ENCODE measurements around the gene CYB5A. TPM values are rescaled to one million over a fixed set of nuclear protein-coding genes. Genes with fewer than 3 reads are reported as not detected.

Gene CYB5A
- total and polyA plus RNA-seq, 9 of the 15 experiments (the other 6 are each of a cell fraction or from before 2014, with no cell fraction given): 11.9 to 22.6 (median 14.1) TPM

- CTCF ChIA-PET (ENCODE audit: low intra/inter-chr PET ratio): no interaction called here
- BruUV-seq (replicated peaks): no TSS peak
- no peak overlapping the region for H2AFZ ChIP-seq (ENCODE audit: low read depth, low read length)
- no peaks in the 10 kb centered on the region for H3K27me3 ChIP-seq (ENCODE audit: control insufficient read depth in 2 of 2, insufficient read depth in 2 of 2, low read length in 2 of 2)
- peaks cover 2 to 11% of the 10 kb centered on the region in 2 experiments; a peak in 3 of 5 replicates for H3K4me1 ChIP-seq (replicated peaks in 1 of 2; ENCODE audit: control insufficient read depth in 2 of 2, insufficient read depth in 2 of 2, low read length in 2 of 2)
- H3K36me3 ChIP-seq (ENCODE audit: control insufficient read depth, insufficient read depth, low read length): no peaks in the 10 kb centered on the region
- DNase-seq (ENCODE audit: extremely low read depth in 1 of 4, low spot score in 3 of 4): no peak
- H3K4me2 ChIP-seq (ENCODE audit: insufficient read depth, low read length): 0 out of 2 replicates have a peak overlapping the region, but pooled peaks have one; percentile 49
- TF ChIP-seq ZBTB33 (CRISPR knock-in tag; IDR thresholded peaks at IDR 0.05): peak; percentile 45; the same call in 1 of the 2 replicates
- TF ChIP-seq ZNF592 (IDR thresholded peaks at IDR 0.05): no peak
- peak overlapping the region; percentile 47 for H3K4me3 ChIP-seq
- no peak overlapping the region for H3K27ac ChIP-seq (ENCODE audit: extremely low read depth, low read depth, low read length)
- POLR2A ChIA-PET: no interaction called here
- ATAC-seq: no peak
- H4K20me1 ChIP-seq (replicated peaks; ENCODE audit: control insufficient read depth, insufficient read depth, low read length): no peaks in the 10 kb centered on the region
- no peak for FAIRE-seq
- 0 out of 4 replicates have a peak overlapping the region, but pooled peaks of 1 of the 2 experiments have one; percentile 68 for H3K9ac ChIP-seq (ENCODE audit: insufficient read depth in 1 of 2, low read depth in 2 of 2, low read length in 2 of 2)
- in situ Hi-C loops (cut with MboI) (no loop called here), intact Hi-C loops (cut with micrococcal nuclease) (no loop called here)
- no peaks in the 10 kb centered on the region for H3K9me3 ChIP-seq (replicated peaks; ENCODE audit: control insufficient read depth, insufficient read depth, low read depth, low read length)
- 64% methylated on average over 18 of the region's 57 CpGs for WGBS (ENCODE audit: insufficient coverage, low coverage, missing lambda C conversion rate)
- H3K9me1 ChIP-seq (ENCODE audit: control insufficient read depth, insufficient read depth, low read length): no peaks in the 10 kb centered on the region
- no peaks in the 10 kb centered on the region; the same call in 2 of the 3 replicates for H3K79me2 ChIP-seq (ENCODE audit: control insufficient read depth, insufficient read depth, low read length)
Observed at GRCh38 chr18:74290794-74291471, 830 bp downstream of the CYB5A start.
